GM19240 (cell line): ENCODE results near the gene TP73.

Source experiments
- DNase-seq: peaks from one replicate; pipeline ENCODE4 v3.0.0; 2011; ENCODE audit warnings: low spot score; ENCODE audit not compliant: insufficient read length

TP73 gene

GRCh38 chr1:3725366-3725765 is 73.0 kb downstream of the TP73 start:
- no peak for DNase-seq

- DNase-seq, result no peak
These were observed 74.9 kb downstream of the TP73 start for GRCh38 chr1:3727042-3727824.

GRCh38 chr1:3727825-3728776 is 75.8 kb downstream of the TP73 start:
- DNase-seq, result no peak

GRCh38 chr1:3729594-3730542 is 77.6 kb downstream of the TP73 start:
- no peak for DNase-seq

GRCh38 chr1:3730543-3731247 is 78.4 kb downstream of the TP73 start:
- no peak for DNase-seq

GRCh38 chr1:3731583-3732433 is 79.5 kb downstream of the TP73 start:
- DNase-seq, result no peak

GRCh38 chr1:3732434-3733093 is 80.2 kb downstream of the TP73 start:
- DNase-seq, result no peak

GRCh38 chr1:3733094-3733882 is 81.0 kb downstream of the TP73 start:
- no peak for DNase-seq

GRCh38 chr1:3733883-3734589 is 81.7 kb downstream of the TP73 start:
- DNase-seq, result no peak

- DNase-seq, result no peak
These were observed 82.3 kb downstream of the TP73 start for GRCh38 chr1:3734602-3735001.

- no peak for DNase-seq
These were observed 82.8 kb downstream of the TP73 start for GRCh38 chr1:3735027-3735681.

GRCh38 chr1:3735688-3736087 is 83.4 kb downstream of the TP73 start:
- DNase-seq, result no peak

- no peak for DNase-seq
These were observed 83.8 kb downstream of the TP73 start for GRCh38 chr1:3736131-3736561.

GRCh38 chr1:3736708-3737107 is 84.4 kb downstream of the TP73 start:
- DNase-seq, result no peak

GRCh38 chr1:3738943-3739342 is 86.6 kb downstream of the TP73 start:
- no peak for DNase-seq

GRCh38 chr1:3740042-3740441 is 87.7 kb downstream of the TP73 start:
- DNase-seq, result no peak

GRCh38 chr1:3740752-3741151 is 88.4 kb downstream of the TP73 start:
- DNase-seq, result no peak
